MM.1S (cell line): ENCODE data around the gene METTL9.
"Not testable (repeated sequence)": the region's sequence is repeated elsewhere in the genome, so short reads cannot be mapped to it uniquely, and the experiment has no call there.

Experiments
- EZH2 ChIP-seq: fragments of 300-600 bp; sonication (generic); optimal IDR thresholded peaks from 2 replicates; pipeline ENCODE3; 2017; ENCODE audit warnings: low read depth, mild to moderate bottlenecking, antibody characterized with exemption, low read length, mixed read lengths
- EZH2phosphoT487 ChIP-seq: fragments of 300-600 bp; sonication (generic); IDR thresholded peaks from 2 replicates; pipeline ENCODE4 v1.6.1; 2018; ENCODE audit warnings: antibody characterized with exemption, low read length
- TF ChIP-seq, protein P1 (sequence below): fragments of 300-600 bp; sonication (generic); IDR thresholded peaks from 2 replicates; pipeline ENCODE4 v1.5.1; 2016; ENCODE audit warnings: antibody characterized with exemption, low read length, mixed read lengths

DNA sequence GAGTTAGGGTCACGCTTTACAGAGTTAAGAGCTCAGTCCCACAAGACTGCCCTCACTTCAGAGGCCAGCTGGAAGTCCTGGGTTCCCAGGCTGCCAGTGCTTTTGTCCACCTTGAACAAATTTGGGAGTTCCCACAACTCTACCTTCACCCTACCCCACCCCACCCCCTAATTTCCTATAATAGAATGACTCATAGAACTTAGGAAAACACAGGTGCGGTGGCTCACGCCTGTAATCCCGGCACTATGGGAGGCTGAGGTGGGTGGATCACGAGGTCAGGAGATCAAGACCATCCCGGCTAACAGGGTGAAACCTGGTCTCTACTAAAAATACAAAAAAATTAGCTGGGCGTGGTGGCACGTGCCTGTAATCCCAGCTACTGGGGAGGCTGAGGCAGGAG, 6.5 kb downstream of the METTL9 start:
- TF ChIP-seq, protein P1, sequence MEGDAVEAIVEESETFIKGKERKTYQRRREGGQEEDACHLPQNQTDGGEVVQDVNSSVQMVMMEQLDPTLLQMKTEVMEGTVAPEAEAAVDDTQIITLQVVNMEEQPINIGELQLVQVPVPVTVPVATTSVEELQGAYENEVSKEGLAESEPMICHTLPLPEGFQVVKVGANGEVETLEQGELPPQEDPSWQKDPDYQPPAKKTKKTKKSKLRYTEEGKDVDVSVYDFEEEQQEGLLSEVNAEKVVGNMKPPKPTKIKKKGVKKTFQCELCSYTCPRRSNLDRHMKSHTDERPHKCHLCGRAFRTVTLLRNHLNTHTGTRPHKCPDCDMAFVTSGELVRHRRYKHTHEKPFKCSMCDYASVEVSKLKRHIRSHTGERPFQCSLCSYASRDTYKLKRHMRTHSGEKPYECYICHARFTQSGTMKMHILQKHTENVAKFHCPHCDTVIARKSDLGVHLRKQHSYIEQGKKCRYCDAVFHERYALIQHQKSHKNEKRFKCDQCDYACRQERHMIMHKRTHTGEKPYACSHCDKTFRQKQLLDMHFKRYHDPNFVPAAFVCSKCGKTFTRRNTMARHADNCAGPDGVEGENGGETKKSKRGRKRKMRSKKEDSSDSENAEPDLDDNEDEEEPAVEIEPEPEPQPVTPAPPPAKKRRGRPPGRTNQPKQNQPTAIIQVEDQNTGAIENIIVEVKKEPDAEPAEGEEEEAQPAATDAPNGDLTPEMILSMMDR, result not testable (repeated sequence)
- not testable (repeated sequence) for TF ChIP-seq EZH2, EZH2phosphoT487
